GM06990 (cell line): ENCODE data around the gene ACTA1.
A peak's percentile ranks its signal among the peaks of the same experiment; 100 is the strongest.

ENCODE experiments used
- DNase-seq: peaks from one replicate; pipeline ENCODE4 v3.0.0-alpha.2; 2011; ENCODE audit not compliant: insufficient read length; ENCODE audit errors: extremely low read depth
- H3K27me3 ChIP-seq: replicated peaks from 2 replicates; pipeline ENCODE4 v1.6.0; 2011; ENCODE audit warnings: low read length; ENCODE audit not compliant: control insufficient read depth, insufficient read depth
- H3K36me3 ChIP-seq: 2 replicates; pipeline ENCODE4 v1.5.1; 2011; ENCODE audit warnings: low read length; ENCODE audit not compliant: control insufficient read depth, insufficient read depth
- H3K4me3 ChIP-seq: replicated peaks from 2 replicates; pipeline ENCODE4 v1.5.1; 2011; ENCODE audit warnings: low read depth, mild to moderate bottlenecking, control low read depth, low read length
- TF ChIP-seq, protein P1 (sequence below): IDR thresholded peaks from 2 replicates; pipeline ENCODE4 v1.5.1; 2011; ENCODE audit warnings: low read length, control low read depth, mild to moderate bottlenecking, inconsistent platforms; ENCODE audit not compliant: insufficient read depth, poor library complexity, severe bottlenecking

ACTA1 gene

DNA sequence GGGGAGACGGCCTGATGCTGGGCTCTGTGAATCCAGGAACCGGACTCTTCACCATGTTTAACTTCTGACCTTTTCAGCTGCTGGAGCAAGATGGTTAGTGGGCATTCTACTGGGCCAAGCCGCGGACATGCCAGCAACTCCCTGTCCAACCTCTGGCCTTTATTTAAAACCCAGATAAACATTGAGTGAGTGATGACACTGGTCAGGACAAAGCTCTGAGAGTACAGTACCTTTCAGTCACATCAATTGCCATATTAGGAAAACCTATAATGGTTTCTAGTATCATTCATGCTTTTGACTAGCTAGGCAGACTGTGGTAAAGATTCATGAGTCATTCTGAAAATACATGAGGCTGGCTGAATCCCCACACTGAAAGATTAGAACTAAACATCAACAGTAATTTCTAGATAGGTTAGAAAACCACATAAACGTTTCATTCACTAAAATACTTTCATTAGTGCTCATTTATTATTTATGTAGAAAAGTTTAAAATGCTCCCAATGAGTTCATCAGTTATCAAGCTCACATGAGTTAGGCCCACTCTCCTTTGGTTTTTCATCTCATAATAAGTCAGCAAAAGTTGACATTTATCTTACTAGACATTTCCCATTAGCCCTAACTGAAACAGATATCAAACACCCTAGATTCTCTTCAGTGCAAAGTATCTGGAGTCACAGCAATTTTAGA lies 7.1 kb upstream of the ACTA1 start:
- TF ChIP-seq, protein P1, sequence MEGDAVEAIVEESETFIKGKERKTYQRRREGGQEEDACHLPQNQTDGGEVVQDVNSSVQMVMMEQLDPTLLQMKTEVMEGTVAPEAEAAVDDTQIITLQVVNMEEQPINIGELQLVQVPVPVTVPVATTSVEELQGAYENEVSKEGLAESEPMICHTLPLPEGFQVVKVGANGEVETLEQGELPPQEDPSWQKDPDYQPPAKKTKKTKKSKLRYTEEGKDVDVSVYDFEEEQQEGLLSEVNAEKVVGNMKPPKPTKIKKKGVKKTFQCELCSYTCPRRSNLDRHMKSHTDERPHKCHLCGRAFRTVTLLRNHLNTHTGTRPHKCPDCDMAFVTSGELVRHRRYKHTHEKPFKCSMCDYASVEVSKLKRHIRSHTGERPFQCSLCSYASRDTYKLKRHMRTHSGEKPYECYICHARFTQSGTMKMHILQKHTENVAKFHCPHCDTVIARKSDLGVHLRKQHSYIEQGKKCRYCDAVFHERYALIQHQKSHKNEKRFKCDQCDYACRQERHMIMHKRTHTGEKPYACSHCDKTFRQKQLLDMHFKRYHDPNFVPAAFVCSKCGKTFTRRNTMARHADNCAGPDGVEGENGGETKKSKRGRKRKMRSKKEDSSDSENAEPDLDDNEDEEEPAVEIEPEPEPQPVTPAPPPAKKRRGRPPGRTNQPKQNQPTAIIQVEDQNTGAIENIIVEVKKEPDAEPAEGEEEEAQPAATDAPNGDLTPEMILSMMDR = no peak
- Histone ChIP-seq H3K36me3 (peaks cover 4% of the 10 kb centered on the region), H3K4me3 (no peak overlapping the region), H3K27me3 (no peaks in the 10 kb centered on the region)
- DNase-seq = peak; percentile 79

DNA sequence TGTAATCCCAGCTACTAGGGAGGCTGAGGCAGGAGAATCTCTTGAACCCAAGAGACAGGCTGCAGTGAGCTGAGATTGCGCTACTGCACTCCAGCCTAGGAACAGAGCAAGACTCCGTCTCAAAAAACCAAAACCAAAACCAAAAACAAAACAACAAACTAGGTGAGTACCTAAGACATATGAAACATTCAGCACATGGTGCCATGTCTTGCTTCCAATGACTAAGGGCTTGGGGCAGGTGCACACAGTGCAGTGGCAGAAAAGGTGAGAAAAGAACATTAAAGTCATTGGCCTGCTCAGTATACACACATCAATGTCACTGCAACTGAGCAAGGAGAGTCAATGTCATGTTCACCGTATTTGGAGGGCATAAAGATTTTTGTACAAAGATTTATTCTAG lies 4.1 kb upstream of the ACTA1 start:
- Histone ChIP-seq H3K27me3 (peaks cover 3% of the 10 kb centered on the region; the same call in 1 of the 2 replicates), H3K4me3 (no peak overlapping the region), H3K36me3 (peaks cover 4% of the 10 kb centered on the region)
- DNase-seq = no peak
- TF ChIP-seq, protein P1 = no peak

DNA sequence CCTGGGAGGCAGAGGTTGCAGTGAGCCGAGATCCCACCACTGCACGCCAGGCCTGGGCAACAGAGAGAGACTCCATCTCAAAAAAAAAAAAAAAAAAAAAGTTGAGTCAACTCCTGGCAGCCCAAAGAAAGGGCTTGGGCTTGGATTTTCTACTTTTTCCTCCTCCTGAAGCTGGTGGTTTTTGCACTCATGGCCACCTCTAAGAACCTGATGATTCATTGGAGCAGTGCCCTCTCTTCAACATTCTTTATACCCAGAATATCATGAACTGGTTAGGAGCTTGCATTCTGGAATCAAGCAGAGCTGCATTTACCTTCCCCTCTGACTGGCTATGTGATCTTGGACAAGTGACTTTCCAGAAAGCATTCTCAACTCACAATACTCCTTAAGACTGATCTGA lies 3.5 kb upstream of the ACTA1 start:
- DNase-seq = no peak
- H3K4me3 ChIP-seq = no peak overlapping the region
- H3K36me3 ChIP-seq = peaks cover 4% of the 10 kb centered on the region
- TF ChIP-seq, protein P1 = no peak
- H3K27me3 ChIP-seq = peaks cover 3% of the 10 kb centered on the region; the same call in 1 of the 2 replicates

DNA sequence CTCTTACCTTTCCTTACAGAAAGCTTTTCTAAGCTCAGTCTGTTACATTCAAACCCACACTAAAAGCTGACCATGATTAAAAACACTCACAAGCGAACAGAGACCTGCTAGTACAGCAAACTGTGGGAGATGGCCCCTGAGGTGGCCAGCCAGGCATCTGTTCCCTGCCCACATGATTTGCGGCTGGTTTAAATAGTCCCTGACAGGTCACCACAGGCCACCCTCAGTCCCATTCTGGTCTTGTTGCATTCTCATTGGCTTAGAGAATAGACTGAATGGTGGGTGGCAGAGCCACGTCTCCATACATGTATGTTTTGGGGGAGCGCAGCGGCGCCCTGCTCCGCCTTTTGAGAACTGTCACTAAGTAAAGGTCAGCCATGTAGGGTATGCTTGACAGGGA lies 2.3 kb upstream of the ACTA1 start:
- peaks cover 3% of the 10 kb centered on the region; the same call in 1 of the 2 replicates for H3K27me3 ChIP-seq
- TF ChIP-seq, protein P1 = no peak

DNA sequence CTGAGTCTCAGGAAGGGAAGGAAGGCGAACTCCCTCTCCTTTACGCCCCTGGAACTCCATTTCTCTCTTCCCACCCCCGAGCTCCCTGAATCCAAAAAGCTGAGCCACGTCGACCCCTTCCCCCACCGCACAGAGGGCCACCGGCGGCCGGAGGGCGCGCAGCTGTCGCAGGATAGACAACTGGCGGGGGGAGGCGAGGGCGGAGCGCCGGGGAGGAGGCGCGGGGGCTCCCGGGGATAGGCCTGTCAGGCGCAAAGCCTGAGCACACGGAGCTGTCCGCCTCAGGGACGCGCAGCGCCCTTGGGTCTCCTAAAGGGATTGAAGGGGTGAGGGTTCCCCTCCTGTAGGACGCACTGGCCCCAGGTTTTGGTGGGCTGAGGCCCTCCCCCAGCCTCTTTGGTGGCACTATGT lies 752 bp upstream of the ACTA1 start:
- Histone ChIP-seq H3K36me3 (no peaks in the 10 kb centered on the region), H3K4me3 (no peak overlapping the region), H3K27me3 (peaks cover 5% of the 10 kb centered on the region; the same call in 1 of the 2 replicates)
- no peak for DNase-seq
- TF ChIP-seq, protein P1 = no peak

More for the DNA sequence above, 2.3 kb upstream of the ACTA1 start:
- Histone ChIP-seq H3K4me3 (no peak overlapping the region), H3K36me3 (peaks cover 4% of the 10 kb centered on the region)
- no peak for DNase-seq

DNA sequence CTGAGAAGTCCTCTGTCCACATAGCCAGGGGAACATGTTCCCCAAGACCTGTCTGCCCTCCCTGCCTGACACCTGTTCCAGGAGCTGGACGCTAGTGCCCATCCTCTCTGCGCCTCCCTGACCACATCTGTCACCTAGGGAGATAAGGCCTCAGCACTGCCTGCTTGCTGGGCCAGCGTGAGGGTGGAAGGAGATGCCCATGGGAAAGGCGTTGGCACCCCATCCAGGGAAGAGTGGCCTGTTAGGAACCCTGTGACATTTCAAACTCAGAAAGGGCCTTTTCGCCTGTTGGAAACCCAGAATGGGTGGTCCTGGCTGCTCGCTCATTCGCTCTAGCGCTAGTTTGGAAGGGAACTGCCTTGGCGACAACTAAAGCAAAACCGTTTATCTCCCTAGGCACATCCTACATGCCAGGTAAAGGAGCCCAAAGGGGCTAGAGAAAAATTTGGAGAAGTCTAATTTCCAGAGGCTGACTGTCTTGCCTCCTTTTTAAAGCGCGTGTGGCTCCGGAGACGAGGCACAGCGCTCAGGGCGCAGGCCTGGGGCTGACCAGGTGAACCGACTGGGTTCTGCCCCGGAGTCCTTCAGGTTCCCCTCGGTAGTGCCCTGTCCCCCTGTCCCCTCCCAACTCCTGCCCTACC lies 410 bp downstream of the ACTA1 start:
- TF ChIP-seq, protein P1 = no peak
- H3K4me3 ChIP-seq = no peak overlapping the region
- no peak for DNase-seq
- no peaks in the 10 kb centered on the region for H3K36me3 ChIP-seq
- H3K27me3 ChIP-seq = peaks cover 5% of the 10 kb centered on the region; the same call in 1 of the 2 replicates
